Body of pancreas (tissue), 4 donors: ENCODE measurements around the gene RAX2.

Experiments
- POLR2A ChIP-seq, 3 donors: fragments of 450-650 bp; IDR thresholded peaks; one replicate each; pipeline ENCODE4 v1.6.1; 2016; ENCODE audit warnings: antibody characterized with exemption in 3 of 3, mild to moderate bottlenecking in 2 of 3
- TF ChIP-seq, protein P1 (sequence below), 7 experiments: fragments of 450-650 bp in 4 of 7; fragments of 200-600 bp in 3 of 7; sonication (generic) in 3 of 7; IDR thresholded peaks; one replicate each; pipeline ENCODE4 v1.5.1; 2016 to 2019; ENCODE audit warnings: antibody characterized with exemption in 7 of 7

DNA sequence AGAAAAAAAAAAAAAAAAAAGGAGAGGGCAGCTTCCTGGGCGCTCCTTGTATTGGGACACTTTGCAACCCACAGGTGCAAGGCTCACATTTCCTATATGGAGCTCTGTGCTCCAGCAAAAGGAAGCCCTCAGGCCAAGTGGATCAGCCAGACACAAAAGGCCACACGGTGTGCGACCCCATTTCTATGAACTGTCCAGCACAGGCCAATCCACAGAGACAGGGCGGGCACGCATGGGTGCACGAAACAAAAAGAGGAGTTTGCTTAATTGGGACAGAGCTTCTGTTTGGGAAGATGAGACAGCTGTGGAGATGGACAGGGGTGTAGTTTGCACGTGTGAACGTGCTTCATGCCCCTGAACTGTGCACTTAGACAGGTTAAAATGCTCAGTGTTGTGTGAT, 45.7 kb upstream of the RAX2 start:
- TF ChIP-seq, protein P1, sequence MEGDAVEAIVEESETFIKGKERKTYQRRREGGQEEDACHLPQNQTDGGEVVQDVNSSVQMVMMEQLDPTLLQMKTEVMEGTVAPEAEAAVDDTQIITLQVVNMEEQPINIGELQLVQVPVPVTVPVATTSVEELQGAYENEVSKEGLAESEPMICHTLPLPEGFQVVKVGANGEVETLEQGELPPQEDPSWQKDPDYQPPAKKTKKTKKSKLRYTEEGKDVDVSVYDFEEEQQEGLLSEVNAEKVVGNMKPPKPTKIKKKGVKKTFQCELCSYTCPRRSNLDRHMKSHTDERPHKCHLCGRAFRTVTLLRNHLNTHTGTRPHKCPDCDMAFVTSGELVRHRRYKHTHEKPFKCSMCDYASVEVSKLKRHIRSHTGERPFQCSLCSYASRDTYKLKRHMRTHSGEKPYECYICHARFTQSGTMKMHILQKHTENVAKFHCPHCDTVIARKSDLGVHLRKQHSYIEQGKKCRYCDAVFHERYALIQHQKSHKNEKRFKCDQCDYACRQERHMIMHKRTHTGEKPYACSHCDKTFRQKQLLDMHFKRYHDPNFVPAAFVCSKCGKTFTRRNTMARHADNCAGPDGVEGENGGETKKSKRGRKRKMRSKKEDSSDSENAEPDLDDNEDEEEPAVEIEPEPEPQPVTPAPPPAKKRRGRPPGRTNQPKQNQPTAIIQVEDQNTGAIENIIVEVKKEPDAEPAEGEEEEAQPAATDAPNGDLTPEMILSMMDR (IDR thresholded peaks at IDR 0.05) = no peak
- no peak for TF ChIP-seq POLR2A (IDR thresholded peaks at IDR 0.05)
